Measurements from ENCODE around the gene SCUBE1. TPM values are rescaled to one million over a fixed set of nuclear protein-coding genes. Genes with fewer than 3 reads are reported as not detected.
A peak's percentile ranks its signal among the peaks of the same experiment; 100 is the strongest.

Gene SCUBE1
- total RNA-seq, 2 experiments from 2014 or later = 0.07 TPM; not detected in 1

GRCh38 chr22:43267981-43268660 is 75.1 kb downstream of the SCUBE1 start:
- Mint-ChIP-seq H3K4me1 (ENCODE audit: low read depth) (peaks cover 17% of the 10 kb centered on the region), H3K9me3 (no peaks in the 10 kb centered on the region), H3K4me3 (no peak overlapping the region), H3K36me3 (ENCODE audit: low read depth) (no peaks in the 10 kb centered on the region), H3K27ac (no peak overlapping the region), H3K27me3 (no peaks in the 10 kb centered on the region)
- CTCF ChIA-PET = interaction anchor here (5.8 kb wide), 1 partner anchor 78 kb away, joined by 31 read pairs; no protein-coding TSS in a partner anchor
- DNase-seq = no peak
- TF ChIP-seq, protein P1, sequence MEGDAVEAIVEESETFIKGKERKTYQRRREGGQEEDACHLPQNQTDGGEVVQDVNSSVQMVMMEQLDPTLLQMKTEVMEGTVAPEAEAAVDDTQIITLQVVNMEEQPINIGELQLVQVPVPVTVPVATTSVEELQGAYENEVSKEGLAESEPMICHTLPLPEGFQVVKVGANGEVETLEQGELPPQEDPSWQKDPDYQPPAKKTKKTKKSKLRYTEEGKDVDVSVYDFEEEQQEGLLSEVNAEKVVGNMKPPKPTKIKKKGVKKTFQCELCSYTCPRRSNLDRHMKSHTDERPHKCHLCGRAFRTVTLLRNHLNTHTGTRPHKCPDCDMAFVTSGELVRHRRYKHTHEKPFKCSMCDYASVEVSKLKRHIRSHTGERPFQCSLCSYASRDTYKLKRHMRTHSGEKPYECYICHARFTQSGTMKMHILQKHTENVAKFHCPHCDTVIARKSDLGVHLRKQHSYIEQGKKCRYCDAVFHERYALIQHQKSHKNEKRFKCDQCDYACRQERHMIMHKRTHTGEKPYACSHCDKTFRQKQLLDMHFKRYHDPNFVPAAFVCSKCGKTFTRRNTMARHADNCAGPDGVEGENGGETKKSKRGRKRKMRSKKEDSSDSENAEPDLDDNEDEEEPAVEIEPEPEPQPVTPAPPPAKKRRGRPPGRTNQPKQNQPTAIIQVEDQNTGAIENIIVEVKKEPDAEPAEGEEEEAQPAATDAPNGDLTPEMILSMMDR (IDR thresholded peaks at IDR 0.05) = no peak
- POLR2A ChIA-PET = interaction anchor here (0.6 kb wide), 1 partner anchor 39 kb away, joined by 3 read pairs; no protein-coding TSS in a partner anchor
- intact Hi-C loops (cut with micrococcal nuclease) = no loop called here
- ATAC-seq = no peak

- CTCF ChIA-PET = interaction anchor here (5.8 kb wide), 1 partner anchor 79 kb away, joined by 31 read pairs; no protein-coding TSS in a partner anchor
- DNase-seq (no peak), ATAC-seq (no peak)
- no peaks in the 10 kb centered on the region for H3K36me3 Mint-ChIP-seq (ENCODE audit: low read depth)
- intact Hi-C loops (cut with micrococcal nuclease) = no loop called here
- POLR2A ChIA-PET = interaction anchor here (0.6 kb wide), 1 partner anchor 39 kb away, joined by 3 read pairs; no protein-coding TSS in a partner anchor
- no peak overlapping the region for H3K27ac Mint-ChIP-seq
- H3K4me3 Mint-ChIP-seq = no peak overlapping the region
- no peaks in the 10 kb centered on the region for H3K9me3 Mint-ChIP-seq
- no peaks in the 10 kb centered on the region for H3K27me3 Mint-ChIP-seq
- H3K4me1 Mint-ChIP-seq (ENCODE audit: low read depth) = peaks cover 24% of the 10 kb centered on the region
- TF ChIP-seq, protein P1 (IDR thresholded peaks at IDR 0.05) = no peak
These were observed 75.7 kb downstream of the SCUBE1 start for GRCh38 chr22:43267332-43267980.

GRCh38 chr22:43266076-43266475 is 77.1 kb downstream of the SCUBE1 start:
- intact Hi-C loops (cut with micrococcal nuclease) = no loop called here
- TF ChIP-seq, protein P1 (IDR thresholded peaks at IDR 0.05) = no peak
- H3K36me3 Mint-ChIP-seq (ENCODE audit: low read depth) = no peaks in the 10 kb centered on the region
- no peaks in the 10 kb centered on the region for H3K27me3 Mint-ChIP-seq
- no peak for ATAC-seq
- H3K9me3 Mint-ChIP-seq = no peaks in the 10 kb centered on the region
- H3K27ac Mint-ChIP-seq = no peak overlapping the region
- ChIA-PET CTCF (interaction anchor here (0.7 to 5.8 kb wide), 4 partner anchors 35 to 156 kb away, joined by 3 to 31 read pairs (median 4); no protein-coding TSS in a partner anchor), POLR2A (no interaction called here)
- DNase-seq = no peak
- H3K4me3 Mint-ChIP-seq = no peak overlapping the region
- H3K4me1 Mint-ChIP-seq (ENCODE audit: low read depth) = peaks cover 24% of the 10 kb centered on the region

GRCh38 chr22:43263645-43264514 is 79.3 kb downstream of the SCUBE1 start:
- peak overlapping the region; percentile 54 for H3K4me3 Mint-ChIP-seq
- peak overlapping the region; percentile 84 for H3K27ac Mint-ChIP-seq
- no peaks in the 10 kb centered on the region for H3K27me3 Mint-ChIP-seq
- ChIA-PET POLR2A (interaction anchor here (0.6 to 1.0 kb wide), 3 partner anchors 10 to 52 kb away, joined by 3 read pairs; no protein-coding TSS in a partner anchor), CTCF (interaction anchor here (1.0 to 5.8 kb wide), 4 partner anchors 10 to 82 kb away, joined by 3 to 31 read pairs (median 10); no protein-coding TSS in a partner anchor)
- TF ChIP-seq, protein P1 (IDR thresholded peaks at IDR 0.05) = no peak
- intact Hi-C loops (cut with micrococcal nuclease) = no loop called here
- peak; percentile 90 for ATAC-seq
- H3K4me1 Mint-ChIP-seq (ENCODE audit: low read depth) = peaks cover 24% of the 10 kb centered on the region
- H3K36me3 Mint-ChIP-seq (ENCODE audit: low read depth) = no peaks in the 10 kb centered on the region
- DNase-seq = peak; percentile 97
- H3K9me3 Mint-ChIP-seq = no peaks in the 10 kb centered on the region
